Loucy (cell line): Measurements from ENCODE around the gene PTGES2.
A peak's percentile ranks its signal among the peaks of the same experiment; 100 is the strongest.

Source experiments
- H2AFZ ChIP-seq: fragments of 200-600 bp; sonication (generic); 2 replicates; pipeline ENCODE4 v1.6.0; 2016; ENCODE audit warnings: antibody characterized with exemption, mild to moderate bottlenecking, low read length, moderate library complexity
- H3F3A ChIP-seq: fragments of 200-600 bp; 2 replicates; pipeline ENCODE4 v1.6.0; 2016; ENCODE audit warnings: antibody characterized with exemption, low read depth, mild to moderate bottlenecking
- H3K27me3 ChIP-seq: fragments of 200-600 bp; sonication (generic); 2 replicates; pipeline ENCODE4 v1.6.1; 2014; ENCODE audit warnings: low read length, mild to moderate bottlenecking; ENCODE audit not compliant: insufficient read depth, poor library complexity, severe bottlenecking
- H3K36me3 ChIP-seq: fragments of 200-600 bp; sonication (generic); 2 replicates; pipeline ENCODE4 v1.6.1; 2016; ENCODE audit warnings: low read length; ENCODE audit not compliant: insufficient read depth
- H3K4me1 ChIP-seq: fragments of 200-600 bp; sonication (generic); 2 replicates; pipeline ENCODE4 v1.5.1; 2014; ENCODE audit warnings: low read length, mild to moderate bottlenecking; ENCODE audit not compliant: insufficient read depth, poor library complexity, severe bottlenecking
- H3K4me2 ChIP-seq: fragments of 200-600 bp; sonication (generic); 2 replicates; pipeline ENCODE4 v1.6.0; 2014; ENCODE audit warnings: antibody characterized with exemption, low read length, low read depth, mild to moderate bottlenecking; ENCODE audit not compliant: poor library complexity, severe bottlenecking
- H3K4me3 ChIP-seq: fragments of 200-600 bp; sonication (generic); 2 replicates; pipeline ENCODE4 v1.5.1; 2014; ENCODE audit warnings: low read length, mild to moderate bottlenecking, mixed read lengths; ENCODE audit not compliant: poor library complexity, severe bottlenecking
- H3K79me2 ChIP-seq: fragments of 200-600 bp; sonication (generic); 2 replicates; pipeline ENCODE4 v1.6.1; 2014; ENCODE audit warnings: low read length; ENCODE audit not compliant: insufficient read depth
- H3K9ac ChIP-seq: fragments of 200-600 bp; sonication (generic); 2 replicates; pipeline ENCODE4 v1.6.0; 2014; ENCODE audit warnings: mild to moderate bottlenecking, low read depth, low read length, moderate library complexity; ENCODE audit not compliant: poor library complexity, severe bottlenecking
- H3K9me2 ChIP-seq: fragments of 200-600 bp; sonication (generic); replicated peaks from 2 replicates; pipeline ENCODE4 v1.6.1; 2016; ENCODE audit warnings: low read depth, low read length, mixed read lengths
- H3K9me3 ChIP-seq: fragments of 200-600 bp; sonication (generic); 2 replicates; pipeline ENCODE4 v1.6.1; 2014; ENCODE audit warnings: mild to moderate bottlenecking, antibody characterized with exemption, low read length, low read depth; ENCODE audit not compliant: insufficient read depth
- H4K20me1 ChIP-seq: fragments of 200-600 bp; sonication (generic); 2 replicates; pipeline ENCODE4 v1.6.0; 2014; ENCODE audit warnings: antibody characterized with exemption, low read length, mild to moderate bottlenecking; ENCODE audit not compliant: insufficient read depth, poor library complexity, severe bottlenecking
- EZH2phosphoT487 ChIP-seq: fragments of 200-600 bp; IDR thresholded peaks from 2 replicates; pipeline ENCODE4 v1.6.1; 2018; ENCODE audit warnings: antibody characterized with exemption, mild to moderate bottlenecking, moderate library complexity, borderline replicate concordance
- TF ChIP-seq, protein P1 (sequence below): fragments of 200-600 bp; sonication (generic); conservative IDR thresholded peaks from 2 replicates; pipeline ENCODE4 v1.5.1; 2014; ENCODE audit warnings: mild to moderate bottlenecking, antibody characterized with exemption, low read length

The PTGES2 gene

DNA sequence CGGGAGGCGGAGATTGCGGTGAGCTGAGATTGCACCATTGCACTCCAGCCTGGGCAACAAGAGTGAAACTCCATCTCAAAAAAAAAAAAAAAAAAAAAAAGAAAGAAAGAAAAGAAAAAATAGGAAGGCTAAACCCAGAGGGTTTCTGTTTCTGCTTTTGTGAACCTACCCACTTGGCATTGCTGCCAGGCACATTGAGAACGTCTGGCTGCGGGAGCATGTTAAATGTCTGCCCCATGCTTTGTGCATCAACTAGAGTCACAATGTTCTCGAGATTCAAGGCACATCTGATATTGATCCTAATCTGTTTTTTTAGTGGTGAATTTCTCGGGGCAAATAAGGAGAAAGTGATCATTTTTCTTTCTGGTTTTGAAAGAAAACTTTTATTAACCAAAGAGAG is 56.7 kb downstream of the PTGES2 start:
- H3K4me3 ChIP-seq = peak overlapping the region; percentile 77

More for the DNA sequence above, 56.7 kb downstream of the PTGES2 start:
- H3K9me2 ChIP-seq = no peaks in the 10 kb centered on the region
- H3F3A ChIP-seq = peaks cover 9% of the 10 kb centered on the region; the same call in 1 of the 2 replicates
- no peak overlapping the region for H2AFZ ChIP-seq
- H3K9me3 ChIP-seq = no peaks in the 10 kb centered on the region
- peaks cover 13% of the 10 kb centered on the region for H4K20me1 ChIP-seq
- H3K4me2 ChIP-seq = peak overlapping the region; percentile 90
- H3K27me3 ChIP-seq = no peaks in the 10 kb centered on the region
- peaks cover 42% of the 10 kb centered on the region for H3K4me1 ChIP-seq
- H3K79me2 ChIP-seq = peaks cover 87% of the 10 kb centered on the region
- H3K36me3 ChIP-seq = no peaks in the 10 kb centered on the region
- TF ChIP-seq, protein P1, sequence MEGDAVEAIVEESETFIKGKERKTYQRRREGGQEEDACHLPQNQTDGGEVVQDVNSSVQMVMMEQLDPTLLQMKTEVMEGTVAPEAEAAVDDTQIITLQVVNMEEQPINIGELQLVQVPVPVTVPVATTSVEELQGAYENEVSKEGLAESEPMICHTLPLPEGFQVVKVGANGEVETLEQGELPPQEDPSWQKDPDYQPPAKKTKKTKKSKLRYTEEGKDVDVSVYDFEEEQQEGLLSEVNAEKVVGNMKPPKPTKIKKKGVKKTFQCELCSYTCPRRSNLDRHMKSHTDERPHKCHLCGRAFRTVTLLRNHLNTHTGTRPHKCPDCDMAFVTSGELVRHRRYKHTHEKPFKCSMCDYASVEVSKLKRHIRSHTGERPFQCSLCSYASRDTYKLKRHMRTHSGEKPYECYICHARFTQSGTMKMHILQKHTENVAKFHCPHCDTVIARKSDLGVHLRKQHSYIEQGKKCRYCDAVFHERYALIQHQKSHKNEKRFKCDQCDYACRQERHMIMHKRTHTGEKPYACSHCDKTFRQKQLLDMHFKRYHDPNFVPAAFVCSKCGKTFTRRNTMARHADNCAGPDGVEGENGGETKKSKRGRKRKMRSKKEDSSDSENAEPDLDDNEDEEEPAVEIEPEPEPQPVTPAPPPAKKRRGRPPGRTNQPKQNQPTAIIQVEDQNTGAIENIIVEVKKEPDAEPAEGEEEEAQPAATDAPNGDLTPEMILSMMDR = no peak
- TF ChIP-seq EZH2phosphoT487 = no peak
- H3K9ac ChIP-seq = peak overlapping the region; percentile 80
